Liver (tissue), 9 donors: ENCODE data around the gene COPG2. TPM values are rescaled to one million over a fixed set of nuclear protein-coding genes. Genes with fewer than 3 reads are reported as not detected.

Experiments used
- DNase-seq: peaks from one replicate; pipeline ENCODE4 v3.0.0-alpha.2; 2017; ENCODE audit warnings: low spot score
- H3K27ac ChIP-seq, 2 donors: one replicate each; pipeline ENCODE4 v1.7.0; 2013; ENCODE audit warnings: inconsistent platforms in 2 of 2, low read length in 2 of 2, control low read depth in 1 of 2, low read depth in 1 of 2, mild to moderate bottlenecking in 1 of 2
- H3K27me3 ChIP-seq, 4 donors: one replicate each; pipeline versions ENCODE4 v1.6.1 to v1.7.0; 2013; ENCODE audit warnings: low read length in 3 of 4, inconsistent platforms in 1 of 4, mild to moderate bottlenecking in 1 of 4, moderate library complexity in 1 of 4; ENCODE audit not compliant: control insufficient read depth in 4 of 4, insufficient read depth in 4 of 4
- H3K36me3 ChIP-seq, 4 donors: one replicate each; pipeline versions ENCODE4 v1.6.1 to v1.7.0; 2013; ENCODE audit warnings: low read length in 3 of 4, mild to moderate bottlenecking in 3 of 4, low read depth in 1 of 4, moderate library complexity in 1 of 4; ENCODE audit not compliant: control insufficient read depth in 4 of 4, insufficient read depth in 3 of 4
- H3K4me1 ChIP-seq, 4 donors: one replicate each; pipeline versions ENCODE4 v1.6.1 to v1.7.0; 2013; ENCODE audit warnings: low read length in 3 of 4, mild to moderate bottlenecking in 3 of 4, moderate library complexity in 1 of 4; ENCODE audit not compliant: control insufficient read depth in 4 of 4, insufficient read depth in 4 of 4
- H3K4me3 ChIP-seq, 3 donors: one replicate each; pipeline versions ENCODE4 v1.6.1 to v1.7.0; 2013; ENCODE audit warnings: low read length in 3 of 3, control low read depth in 1 of 3, low read depth in 1 of 3, mild to moderate bottlenecking in 1 of 3
- H3K9ac ChIP-seq, 2 donors: one replicate each; pipeline ENCODE4 v1.7.0; 2013; ENCODE audit warnings: low read length in 2 of 2, mild to moderate bottlenecking in 2 of 2, moderate library complexity in 2 of 2, control low read depth in 1 of 2, low read depth in 1 of 2
- H3K9me3 ChIP-seq, 4 donors: one replicate each; pipeline versions ENCODE4 v1.6.1 to v1.7.0; 2013; ENCODE audit warnings: low read length in 3 of 4; ENCODE audit not compliant: control insufficient read depth in 4 of 4
- ATF3 ChIP-seq: IDR thresholded peaks from 2 replicates; pipeline ENCODE4 v1.6.1; 2016; ENCODE audit warnings: antibody characterized with exemption
- CTCF ChIP-seq: fragments of 150-350 bp; IDR thresholded peaks from 2 replicates; pipeline ENCODE4 v1.5.1; 2017; ENCODE audit warnings: improper control_type of control experiment, low read depth, low read length; ENCODE audit not compliant: missing input control
- FOXA1 ChIP-seq: IDR thresholded peaks from 2 replicates; pipeline ENCODE4 v1.6.1; 2016; ENCODE audit warnings: antibody characterized with exemption
- FOXA2 ChIP-seq: IDR thresholded peaks from 2 replicates; pipeline ENCODE4 v1.6.1; 2016; ENCODE audit warnings: antibody characterized with exemption
- GABPA ChIP-seq, 2 donors: IDR thresholded peaks in 1 of 2; conservative IDR thresholded peaks in 1 of 2; 2 replicates each; pipeline ENCODE4 v1.6.1; 2016; ENCODE audit warnings: antibody characterized with exemption in 2 of 2, mild to moderate bottlenecking in 1 of 2, moderate library complexity in 1 of 2
- HNF4G ChIP-seq: IDR thresholded peaks from 2 replicates; pipeline ENCODE4 v1.6.1; 2016; ENCODE audit warnings: antibody characterized with exemption
- JUND ChIP-seq, 2 donors: IDR thresholded peaks; 2 replicates each; pipeline ENCODE4 v1.6.1; 2016; ENCODE audit warnings: antibody characterized with exemption in 2 of 2
- RAD21 ChIP-seq, 2 donors: IDR thresholded peaks; 2 replicates each; pipeline ENCODE4 v1.6.1; 2016; ENCODE audit warnings: antibody characterized with exemption in 2 of 2, mild to moderate bottlenecking in 2 of 2
- REST ChIP-seq: IDR thresholded peaks from 2 replicates; pipeline ENCODE4 v1.6.1; 2016; ENCODE audit warnings: antibody characterized with exemption, mild to moderate bottlenecking
- RXRA ChIP-seq, 2 donors: IDR thresholded peaks; 2 replicates each; pipeline ENCODE4 v1.6.1; 2017 to 2018; ENCODE audit warnings: antibody characterized with exemption in 2 of 2, mild to moderate bottlenecking in 1 of 2
- SP1 ChIP-seq: IDR thresholded peaks from 2 replicates; pipeline ENCODE4 v1.6.1; 2018; ENCODE audit warnings: antibody characterized with exemption, mild to moderate bottlenecking
- TAF1 ChIP-seq: conservative IDR thresholded peaks from 2 replicates; pipeline ENCODE4 v1.6.1; 2016; ENCODE audit warnings: antibody characterized with exemption, mild to moderate bottlenecking
- YY1 ChIP-seq: IDR thresholded peaks from 2 replicates; pipeline ENCODE4 v1.6.1; 2016; ENCODE audit warnings: antibody characterized with exemption, mild to moderate bottlenecking
- whole genome bisulfite sequencing: extraction: QIAGEN DNeasy Blood & Tissue Kit; methylation state at CpG from one replicate; pipeline ENCODE4 v1.1.7; 2013; 5-methylcytosine and 5-hydroxymethylcytosine counted together
- polyA plus RNA-seq, 2 donors: library from polyadenylated mRNA; stranded (reverse) in 1 of 2; unstranded in 1 of 2; fragments of 200-250 nt in 1 of 2; fragments of >200 nt in 1 of 2; fragmentation: Nextera tagmentation in 1 of 2; extraction: Ambion mirVana in 1 of 2; gene quantifications; one replicate each; pipeline versions ENCODE4 v1.2.1 to v1.2.3, GENCODE V29; 2013 to 2015
- total RNA-seq, 2 donors: library from RNA; depleted of rRNA; stranded (reverse); fragments of >200 nt; gene quantifications; one replicate each; pipeline ENCODE4 v1.2.3, GENCODE V29; 2014
- TF ChIP-seq, protein P1 (sequence below): IDR thresholded peaks from 2 replicates; pipeline ENCODE4 v1.6.1; 2016; ENCODE audit warnings: antibody characterized with exemption
- TF ChIP-seq, protein P2 (sequence below): IDR thresholded peaks from 2 replicates; pipeline ENCODE4 v1.6.1; 2016; ENCODE audit warnings: antibody characterized with exemption
- donor health status: healthy.
- donor health status: healthy.
- donor health status: healthy.
- donor health status: healthy.
- donor health status: healthy.

COPG2 gene
- total and polyA plus RNA-seq, 4 donors, result 0.99 to 10.3 (median 4.7) TPM

GRCh38 chr7:130639388-130639787 is 29.2 kb downstream of the COPG2 start:
- TF ChIP-seq, protein P1, sequence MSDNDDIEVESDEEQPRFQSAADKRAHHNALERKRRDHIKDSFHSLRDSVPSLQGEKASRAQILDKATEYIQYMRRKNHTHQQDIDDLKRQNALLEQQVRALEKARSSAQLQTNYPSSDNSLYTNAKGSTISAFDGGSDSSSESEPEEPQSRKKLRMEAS, result no peak
- TF ChIP-seq GABPA (IDR thresholded peaks at IDR 0.05 in 1 of 2, conservative IDR thresholded peaks at IDR 0.05 in 1 of 2) (no peak), ATF3 (no peak), SP1 (no peak), FOXA2 (no peak), FOXA1 (no peak), RXRA (IDR thresholded peaks at IDR 0.05) (no peak), YY1 (no peak), TAF1 (no peak), REST (no peak), RAD21 (IDR thresholded peaks at IDR 0.05) (no peak), JUND (IDR thresholded peaks at IDR 0.05) (no peak), CTCF (no peak)
- TF ChIP-seq, protein P2, sequence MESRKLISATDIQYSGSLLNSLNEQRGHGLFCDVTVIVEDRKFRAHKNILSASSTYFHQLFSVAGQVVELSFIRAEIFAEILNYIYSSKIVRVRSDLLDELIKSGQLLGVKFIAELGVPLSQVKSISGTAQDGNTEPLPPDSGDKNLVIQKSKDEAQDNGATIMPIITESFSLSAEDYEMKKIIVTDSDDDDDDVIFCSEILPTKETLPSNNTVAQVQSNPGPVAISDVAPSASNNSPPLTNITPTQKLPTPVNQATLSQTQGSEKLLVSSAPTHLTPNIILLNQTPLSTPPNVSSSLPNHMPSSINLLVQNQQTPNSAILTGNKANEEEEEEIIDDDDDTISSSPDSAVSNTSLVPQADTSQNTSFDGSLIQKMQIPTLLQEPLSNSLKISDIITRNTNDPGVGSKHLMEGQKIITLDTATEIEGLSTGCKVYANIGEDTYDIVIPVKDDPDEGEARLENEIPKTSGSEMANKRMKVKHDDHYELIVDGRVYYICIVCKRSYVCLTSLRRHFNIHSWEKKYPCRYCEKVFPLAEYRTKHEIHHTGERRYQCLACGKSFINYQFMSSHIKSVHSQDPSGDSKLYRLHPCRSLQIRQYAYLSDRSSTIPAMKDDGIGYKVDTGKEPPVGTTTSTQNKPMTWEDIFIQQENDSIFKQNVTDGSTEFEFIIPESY, result no peak
- WGBS, result 99% methylated on average over 1 of the region's 1 CpG
- no peak overlapping the region for H3K9ac ChIP-seq
- H3K4me3 ChIP-seq, result no peak overlapping the region
- no peak overlapping the region for H3K27ac ChIP-seq
- H3K9me3 ChIP-seq, result no peaks in the 10 kb centered on the region
- DNase-seq, result no peak
- H3K36me3 ChIP-seq, result peaks cover 0 to 2% (median 0%) of the 10 kb centered on the region in 4 donors
- no peaks in the 10 kb centered on the region for H3K27me3 ChIP-seq
- no peaks in the 10 kb centered on the region for H3K4me1 ChIP-seq

DNA sequence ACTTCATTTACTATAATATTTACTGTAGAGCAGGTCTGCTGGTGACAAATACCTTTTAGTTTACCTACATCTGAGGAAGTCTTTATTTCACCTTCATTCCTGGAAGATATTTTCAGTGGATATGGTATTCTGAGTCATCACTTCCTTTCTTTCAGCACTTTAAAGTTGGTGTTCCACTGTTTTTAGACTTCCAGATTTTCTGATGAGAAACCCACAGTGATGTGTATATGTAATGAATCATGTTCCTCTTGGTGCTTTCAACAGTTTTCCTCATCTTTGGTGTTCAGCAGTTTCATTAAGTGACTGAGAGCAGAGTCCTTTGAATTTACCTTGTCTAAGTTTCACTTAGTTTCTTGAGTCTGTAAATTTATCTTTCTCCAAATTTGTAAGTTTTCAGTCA is 36.4 kb downstream of the COPG2 start:
- Histone ChIP-seq H3K36me3 (no peaks in the 10 kb centered on the region), H3K4me3 (no peak overlapping the region), H3K4me1 (no peaks in the 10 kb centered on the region), H3K27me3 (no peaks in the 10 kb centered on the region), H3K9ac (no peak overlapping the region), H3K27ac (no peak overlapping the region), H3K9me3 (peaks cover 0 to 9% (median 2%) of the 10 kb centered on the region in 4 donors)
- DNase-seq, result no peak
- TF ChIP-seq FOXA2 (no peak), CTCF (no peak), SP1 (no peak), YY1 (no peak), HNF4G (no peak), FOXA1 (no peak), JUND (IDR thresholded peaks at IDR 0.05) (no peak)
- TF ChIP-seq, protein P1, result no peak
- TF ChIP-seq, protein P2, result no peak
